ENCODE measurements around the gene SBSN.

SBSN gene

GRCh38 chr19:35516310-35516709, 11.8 kb downstream of the SBSN start:
- H3K4me2 ChIP-seq (ENCODE audit: low read depth, low read length, poor library complexity, severe bottlenecking): no peak overlapping the region

GRCh38 chr19:35514282-35514809, 13.8 kb downstream of the SBSN start:
- H3F3A ChIP-seq (ENCODE audit: low read depth): no peaks in the 10 kb centered on the region
- H3K9me2 ChIP-seq (replicated peaks; ENCODE audit: low read depth, low read length): no peaks in the 10 kb centered on the region
- no peak overlapping the region for H3K4me3 ChIP-seq (ENCODE audit: low read length, poor library complexity, severe bottlenecking)
- H3K27me3 ChIP-seq (ENCODE audit: insufficient read depth, low read length, poor library complexity, severe bottlenecking): no peaks in the 10 kb centered on the region
- H3K36me3 ChIP-seq (ENCODE audit: insufficient read depth, low read length): no peaks in the 10 kb centered on the region
- H3K9ac ChIP-seq (ENCODE audit: low read depth, low read length, poor library complexity, severe bottlenecking): no peak overlapping the region
- H3K4me1 ChIP-seq (ENCODE audit: insufficient read depth, low read length, poor library complexity, severe bottlenecking): peaks cover 10% of the 10 kb centered on the region
- no peaks in the 10 kb centered on the region for H3K9me3 ChIP-seq (ENCODE audit: insufficient read depth, low read depth, low read length)
- H2AFZ ChIP-seq (ENCODE audit: low read length): no peak overlapping the region
- no peaks in the 10 kb centered on the region for H4K20me1 ChIP-seq (ENCODE audit: insufficient read depth, low read length, poor library complexity, severe bottlenecking)
- H3K79me2 ChIP-seq (ENCODE audit: insufficient read depth, low read length): no peaks in the 10 kb centered on the region
- TF ChIP-seq CTCF (conservative IDR thresholded peaks at IDR 0.05; ENCODE audit: low read length) (no peak), EZH2phosphoT487 (IDR thresholded peaks at IDR 0.05; ENCODE audit: borderline replicate concordance) (no peak)
- no peak overlapping the region for H3K4me2 ChIP-seq (ENCODE audit: low read depth, low read length, poor library complexity, severe bottlenecking)

More at GRCh38 chr19:35516310-35516709, 11.8 kb downstream of the SBSN start:
- H3K27me3 ChIP-seq (ENCODE audit: insufficient read depth, low read length, poor library complexity, severe bottlenecking): no peaks in the 10 kb centered on the region
- TF ChIP-seq EZH2phosphoT487 (IDR thresholded peaks at IDR 0.05; ENCODE audit: borderline replicate concordance) (no peak), CTCF (conservative IDR thresholded peaks at IDR 0.05; ENCODE audit: low read length) (no peak)
- H3K4me1 ChIP-seq (ENCODE audit: insufficient read depth, low read length, poor library complexity, severe bottlenecking): no peaks in the 10 kb centered on the region
- no peaks in the 10 kb centered on the region for H4K20me1 ChIP-seq (ENCODE audit: insufficient read depth, low read length, poor library complexity, severe bottlenecking)
- no peaks in the 10 kb centered on the region for H3K9me3 ChIP-seq (ENCODE audit: insufficient read depth, low read depth, low read length)
- no peak overlapping the region for H3K4me3 ChIP-seq (ENCODE audit: low read length, poor library complexity, severe bottlenecking)
- no peaks in the 10 kb centered on the region for H3K79me2 ChIP-seq (ENCODE audit: insufficient read depth, low read length)
- H3K9me2 ChIP-seq (replicated peaks; ENCODE audit: low read depth, low read length): no peaks in the 10 kb centered on the region
- H3K36me3 ChIP-seq (ENCODE audit: insufficient read depth, low read length): no peaks in the 10 kb centered on the region
- H3F3A ChIP-seq (ENCODE audit: low read depth): no peaks in the 10 kb centered on the region
- no peak overlapping the region for H2AFZ ChIP-seq (ENCODE audit: low read length)
- no peak overlapping the region for H3K9ac ChIP-seq (ENCODE audit: low read depth, low read length, poor library complexity, severe bottlenecking)

GRCh38 chr19:35513628-35514281, 14.4 kb downstream of the SBSN start, which contains the start of gene DMKN:
Gene DMKN, minus strand, starts transcription at chr19:35513649. Its CDS starts 174 bp downstream, at chr19:35513475.
- Histone ChIP-seq H3F3A (ENCODE audit: low read depth) (no peaks in the 10 kb centered on the region), H3K9ac (ENCODE audit: low read depth, low read length, poor library complexity, severe bottlenecking) (no peak within 1 kb of the TSS), H3K9me2 (replicated peaks; ENCODE audit: low read depth, low read length) (no peaks in the 10 kb centered on the region), H3K36me3 (ENCODE audit: insufficient read depth, low read length) (no peaks in the 10 kb centered on the region), H3K27me3 (ENCODE audit: insufficient read depth, low read length, poor library complexity, severe bottlenecking) (no peaks in the 10 kb centered on the region), H2AFZ (ENCODE audit: low read length) (no peak within 1 kb of the TSS), H4K20me1 (ENCODE audit: insufficient read depth, low read length, poor library complexity, severe bottlenecking) (no peaks in the 10 kb centered on the region), H3K9me3 (ENCODE audit: insufficient read depth, low read depth, low read length) (no peaks in the 10 kb centered on the region), H3K4me1 (ENCODE audit: insufficient read depth, low read length, poor library complexity, severe bottlenecking) (peaks cover 13% of the 10 kb centered on the region), H3K4me2 (ENCODE audit: low read depth, low read length, poor library complexity, severe bottlenecking) (no peak within 1 kb of the TSS), H3K79me2 (ENCODE audit: insufficient read depth, low read length) (no peaks in the 10 kb centered on the region), H3K4me3 (ENCODE audit: low read length, poor library complexity, severe bottlenecking) (no peak within 1 kb of the TSS)
- TF ChIP-seq CTCF (conservative IDR thresholded peaks at IDR 0.05; ENCODE audit: low read length): 0 out of 2 replicates have a peak, but pooled peaks have one; percentile 9
- TF ChIP-seq EZH2phosphoT487 (IDR thresholded peaks at IDR 0.05; ENCODE audit: borderline replicate concordance): no peak

Data from Loucy (cell line).